Activated B cell treated with CpG ODN at 0.5 μM for 24 hours (primary cell): ENCODE measurements around the gene VSIG4. TPM values are rescaled to one million over a fixed set of nuclear protein-coding genes. Genes with fewer than 3 reads are reported as not detected.
"Not testable (repeated sequence)": the region's sequence is repeated elsewhere in the genome, so short reads cannot be mapped to it uniquely, and the experiment has no call there.

Experiments
- ATAC-seq: fragments of 200-7000 bp; cut with Tn5 transposase; one replicate; pipeline ENCODE4 v1.10.0; 2021; ENCODE audit warnings: low read depth, mild to moderate bottlenecking, moderate library complexity
- CTCF ChIA-PET: fragments of 350-600 bp; sonication (Branson Sonifier 250); formaldehyde crosslinking; loops from one replicate; lab custom pipeline; 2021; ENCODE audit warnings: antibody characterized with exemption; lab: Charles Lee
- POLR2A ChIA-PET: fragments of 350-600 bp; sonication (Branson Sonifier 250); formaldehyde crosslinking; loops from one replicate; lab custom pipeline; 2021; ENCODE audit warnings: antibody characterized with exemption; lab: Charles Lee
- DNase-seq: peaks from one replicate; pipeline ENCODE4 v3.0.0; 2022
- H3K27ac Mint-ChIP-seq: one replicate; pipeline ENCODE4 v1.8.0; 2020; ENCODE audit warnings: mixed read lengths
- H3K27me3 Mint-ChIP-seq: one replicate; pipeline ENCODE4 v1.8.0; 2021; ENCODE audit warnings: mixed read lengths
- H3K36me3 Mint-ChIP-seq: one replicate; pipeline ENCODE4 v1.8.0; 2021; ENCODE audit warnings: low read depth, mixed read lengths
- H3K4me1 Mint-ChIP-seq: one replicate; pipeline ENCODE4 v1.8.0; 2021; ENCODE audit warnings: mixed read lengths
- H3K4me3 Mint-ChIP-seq: one replicate; pipeline ENCODE4 v1.8.0; 2020; ENCODE audit warnings: mild to moderate bottlenecking, mixed read lengths
- H3K9me3 Mint-ChIP-seq: one replicate; pipeline ENCODE4 v1.8.0; 2020; ENCODE audit warnings: mixed read lengths
- CTCF ChIP-seq: fragments of 200-600 bp; IDR thresholded peaks from one replicate; pipeline ENCODE4 v1.8.0; 2022; ENCODE audit warnings: antibody characterized with exemption, mild to moderate bottlenecking
- intact Hi-C: fragments of 100-400 bp; cut with micrococcal nuclease; formaldehyde crosslinking; loops from one replicate; pipeline ENCODE4 v1.15.1; 2024
- total RNA-seq: library from RNA; stranded (reverse); gene quantifications from 2 replicates; pipeline ENCODE4 v1.2.3, GENCODE V29; 2022

Gene VSIG4
- total RNA-seq, 1 donor from 2014 or later = not detected

GRCh38 chrX:65976161-65976560 lies 63.7 kb downstream of the VSIG4 start:
- DNase-seq = no peak
- H3K27ac Mint-ChIP-seq = no peak overlapping the region
- no peak overlapping the region for H3K4me3 Mint-ChIP-seq
- no peaks in the 10 kb centered on the region for H3K27me3 Mint-ChIP-seq
- intact Hi-C loops = no loop called here
- ChIA-PET CTCF (interaction anchor here (1.0 kb wide), 1 partner anchor 134 kb away, joined by 3 read pairs; no protein-coding TSS in a partner anchor), POLR2A (no interaction called here)
- ATAC-seq = no peak
- no peaks in the 10 kb centered on the region for H3K4me1 Mint-ChIP-seq
- no peaks in the 10 kb centered on the region for H3K9me3 Mint-ChIP-seq
- no peak for TF ChIP-seq CTCF
- no peaks in the 10 kb centered on the region for H3K36me3 Mint-ChIP-seq

- intact Hi-C loops, DNase-seq, H3K4me1 Mint-ChIP-seq, H3K36me3 Mint-ChIP-seq, H3K9me3 Mint-ChIP-seq, POLR2A ChIA-PET, H3K4me3 Mint-ChIP-seq, ATAC-seq, H3K27me3 Mint-ChIP-seq, H3K27ac Mint-ChIP-seq: not testable (repeated sequence)
- CTCF ChIA-PET = interaction anchor here (1.0 kb wide), 1 partner anchor 135 kb away, joined by 3 read pairs; no protein-coding TSS in a partner anchor
Measured at GRCh38 chrX:65975161-65975751, 64.6 kb downstream of the VSIG4 start.

Other genes starting within 250 kb of the VSIG4 start
- not detected in 2 replicates for gene HEPH, start 124.2 kb upstream of the VSIG4 start, total RNA-seq